ENCODE results near the gene WDR33.
"Not testable (repeated sequence)": the region's sequence is repeated elsewhere in the genome, so short reads cannot be mapped to it uniquely, and the experiment has no call there.

The WDR33 gene

GRCh38 chr2:127768775-127769479 is 42.0 kb downstream of the WDR33 start:
- DNase-seq (ENCODE audit: low read depth in 2 of 2, low spot score in 1 of 2): no peak

GRCh38 chr2:127763776-127764175 is 47.2 kb downstream of the WDR33 start:
- no peak for DNase-seq (ENCODE audit: low read depth in 2 of 2, low spot score in 1 of 2)

GRCh38 chr2:127762846-127763245 is 48.1 kb downstream of the WDR33 start:
- no peak for DNase-seq (ENCODE audit: low read depth in 2 of 2, low spot score in 1 of 2)

- DNase-seq (ENCODE audit: low read depth in 2 of 2, low spot score in 1 of 2): no peak
Observed at GRCh38 chr2:127762441-127762840, 48.5 kb downstream of the WDR33 start.

- DNase-seq (ENCODE audit: low read depth in 2 of 2, low spot score in 1 of 2): no peak
Observed at GRCh38 chr2:127759931-127760330, 51.0 kb downstream of the WDR33 start.

GRCh38 chr2:127754186-127754585 is 56.8 kb downstream of the WDR33 start:
- DNase-seq (ENCODE audit: low read depth in 2 of 2, low spot score in 1 of 2): no peak

- DNase-seq (ENCODE audit: low read depth in 2 of 2, low spot score in 1 of 2): no peak
Observed at GRCh38 chr2:127753374-127753773, 57.6 kb downstream of the WDR33 start.

- not testable (repeated sequence) for DNase-seq (ENCODE audit: low read depth in 2 of 2, low spot score in 1 of 2)
Observed at GRCh38 chr2:127749537-127749936, 61.4 kb downstream of the WDR33 start.

GRCh38 chr2:127747621-127748020 is 63.4 kb downstream of the WDR33 start:
- no peak for DNase-seq (ENCODE audit: low read depth in 2 of 2, low spot score in 1 of 2)

- no peak for DNase-seq (ENCODE audit: low read depth in 2 of 2, low spot score in 1 of 2)
Observed at GRCh38 chr2:127743477-127744026, 67.4 kb downstream of the WDR33 start.

- DNase-seq (ENCODE audit: low read depth in 2 of 2, low spot score in 1 of 2): no peak
Observed at GRCh38 chr2:127740665-127741288, 70.2 kb downstream of the WDR33 start.

GRCh38 chr2:127739800-127740199 is 71.2 kb downstream of the WDR33 start:
- DNase-seq (ENCODE audit: low read depth in 2 of 2, low spot score in 1 of 2): no peak

- no peak for DNase-seq (ENCODE audit: low read depth in 2 of 2, low spot score in 1 of 2)
Observed at GRCh38 chr2:127737892-127738291, 73.1 kb downstream of the WDR33 start.

- DNase-seq (ENCODE audit: low read depth in 2 of 2, low spot score in 1 of 2): no peak
Observed at GRCh38 chr2:127735537-127736399, 75.2 kb downstream of the WDR33 start.

GRCh38 chr2:127735044-127735443 is 75.9 kb downstream of the WDR33 start:
- no peak for DNase-seq (ENCODE audit: low read depth in 2 of 2, low spot score in 1 of 2)

- DNase-seq (ENCODE audit: low read depth in 2 of 2, low spot score in 1 of 2): no peak
Observed at GRCh38 chr2:127733816-127734537, 77.0 kb downstream of the WDR33 start.

GRCh38 chr2:127733113-127733815 is 77.7 kb downstream of the WDR33 start:
- DNase-seq (ENCODE audit: low read depth in 2 of 2, low spot score in 1 of 2): no peak

- no peak for DNase-seq (ENCODE audit: low read depth in 2 of 2, low spot score in 1 of 2)
Observed at GRCh38 chr2:127726158-127726880, 84.7 kb downstream of the WDR33 start.

- DNase-seq (ENCODE audit: low read depth in 2 of 2, low spot score in 1 of 2): no peak
Observed at GRCh38 chr2:127722807-127723206, 88.2 kb downstream of the WDR33 start.

- no peak for DNase-seq (ENCODE audit: low read depth in 2 of 2, low spot score in 1 of 2)
Observed at GRCh38 chr2:127721978-127722355, 89.0 kb downstream of the WDR33 start.

Data from stimulated activated CD8-positive, alpha-beta memory T cell treated with anti-CD3 and anti-CD28 coated beads, Interleukin-4, amount 100 ng/mL, for 4 hours (primary cell).